Daoy (cell line): Measurements from ENCODE around the gene CAPN6. TPM values are rescaled to one million over a fixed set of nuclear protein-coding genes. Genes with fewer than 3 reads are reported as not detected.

Source experiments
- DNase-seq: peaks from one replicate; pipeline ENCODE4 v3.0.0-alpha.2; 2015; ENCODE audit warnings: low read depth
- total RNA-seq: library from RNA; depleted of rRNA; stranded (reverse); fragments of >200 nt; shearing (Covaris generic); gene quantifications from 2 replicates; pipeline ENCODE4 v1.2.3, GENCODE V29; 2014; rRNA removed

The CAPN6 gene
- not detected in 2 replicates for total RNA-seq

GRCh38 chrX:111270339-111270738, at the start of gene CAPN6:
CAPN6 (minus strand) TSS chrX:111270483; CDS start chrX:111263936, 6,547 bp downstream.
- DNase-seq = peak; percentile 2

- DNase-seq = no peak
Observed at GRCh38 chrX:111319451-111319850, 49.2 kb upstream of the CAPN6 start.

- no peak for DNase-seq
Observed at GRCh38 chrX:111318901-111319300, 48.6 kb upstream of the CAPN6 start.

GRCh38 chrX:111309083-111309482, 38.8 kb upstream of the CAPN6 start:
- DNase-seq = no peak

GRCh38 chrX:111308039-111308438, 37.8 kb upstream of the CAPN6 start:
- DNase-seq = no peak

GRCh38 chrX:111302284-111302683, 32.0 kb upstream of the CAPN6 start:
- no peak for DNase-seq

GRCh38 chrX:111288841-111289240, 18.6 kb upstream of the CAPN6 start:
- no peak for DNase-seq

GRCh38 chrX:111284631-111285293, 14.5 kb upstream of the CAPN6 start:
- DNase-seq = no peak

GRCh38 chrX:111283446-111283845, 13.2 kb upstream of the CAPN6 start:
- DNase-seq = no peak

GRCh38 chrX:111282991-111283390, 12.7 kb upstream of the CAPN6 start:
- no peak for DNase-seq

GRCh38 chrX:111282139-111282538, 11.9 kb upstream of the CAPN6 start:
- DNase-seq = no peak

- DNase-seq = no peak
Observed at GRCh38 chrX:111268506-111268905, 1.8 kb downstream of the CAPN6 start.

GRCh38 chrX:111265486-111265885, 4.8 kb downstream of the CAPN6 start:
- no peak for DNase-seq

GRCh38 chrX:111264385-111264784, 5.9 kb downstream of the CAPN6 start:
- DNase-seq = no peak

- DNase-seq = no peak
Observed at GRCh38 chrX:111262086-111262485, 8.2 kb downstream of the CAPN6 start.

- no peak for DNase-seq
Observed at GRCh38 chrX:111260451-111260850, 9.8 kb downstream of the CAPN6 start.

- no peak for DNase-seq
Observed at GRCh38 chrX:111259559-111259958, 10.7 kb downstream of the CAPN6 start.

GRCh38 chrX:111257733-111258132, 12.6 kb downstream of the CAPN6 start:
- no peak for DNase-seq

GRCh38 chrX:111254896-111255693, 15.2 kb downstream of the CAPN6 start:
- DNase-seq = peak; percentile 7

- peak; percentile 0 for DNase-seq
Observed at GRCh38 chrX:111244235-111244750, 26.0 kb downstream of the CAPN6 start.

GRCh38 chrX:111216293-111216801, 53.9 kb downstream of the CAPN6 start:
- no peak for DNase-seq

GRCh38 chrX:111207851-111208250, 62.4 kb downstream of the CAPN6 start:
- no peak for DNase-seq

GRCh38 chrX:111200327-111200726, 70.0 kb downstream of the CAPN6 start:
- DNase-seq = no peak
